Measurements from ENCODE around the gene C4orf50.
A peak's percentile ranks its signal among the peaks of the same experiment; 100 is the strongest.
"Not testable (repeated sequence)": the region's sequence is repeated elsewhere in the genome, so short reads cannot be mapped to it uniquely, and the experiment has no call there.

C4orf50 gene

GRCh38 chr4:5959211-5959982 lies 58.8 kb downstream of the C4orf50 start:
- no peak for ATAC-seq (replicated peaks)
- Mint-ChIP-seq H3K27me3 (peaks cover 0 to 7% of the 10 kb centered on the region in 2 donors), H3K4me3 (no peak overlapping the region), H3K9me3 (no peaks in the 10 kb centered on the region), H3K27ac (no peak overlapping the region), H3K36me3 (ENCODE audit: insufficient read depth) (no peaks in the 10 kb centered on the region), H3K4me1 (ENCODE audit: low read depth in 2 of 2) (no peaks in the 10 kb centered on the region)
- DNase-seq = no peak

- no peaks in the 10 kb centered on the region for H3K36me3 Mint-ChIP-seq (ENCODE audit: insufficient read depth)
- no peaks in the 10 kb centered on the region for H3K4me1 Mint-ChIP-seq (ENCODE audit: low read depth in 2 of 2)
- DNase-seq (no peak), ATAC-seq (replicated peaks) (no peak)
- no peak overlapping the region for H3K4me3 Mint-ChIP-seq
- peaks cover 0 to 1% of the 10 kb centered on the region in 2 donors for H3K27me3 Mint-ChIP-seq
- no peaks in the 10 kb centered on the region for H3K9me3 Mint-ChIP-seq
- H3K27ac Mint-ChIP-seq = no peak overlapping the region
These were observed 60.0 kb downstream of the C4orf50 start for GRCh38 chr4:5958199-5958735.

DNA sequence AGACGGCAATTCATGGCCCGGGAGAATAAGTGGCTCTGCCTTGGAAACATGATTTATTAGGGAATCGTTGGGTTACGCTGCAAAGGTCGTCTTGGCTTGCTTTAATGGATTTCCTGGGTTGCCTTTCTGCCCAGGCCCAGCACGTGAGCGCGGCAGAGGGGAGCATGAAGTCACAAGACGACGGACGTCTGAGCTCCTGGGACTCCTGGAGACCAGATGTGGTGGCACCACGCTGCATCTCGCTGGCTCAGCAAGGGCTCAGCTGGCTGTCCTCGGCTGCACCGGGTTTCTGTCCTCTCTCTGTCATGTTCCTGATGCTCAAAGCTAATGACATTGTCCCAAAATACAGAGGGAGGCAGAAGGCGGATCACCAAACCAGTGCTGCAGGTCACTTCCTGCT lies 61.2 kb downstream of the C4orf50 start:
- peaks cover 0 to 9% of the 10 kb centered on the region in 2 donors for H3K27me3 Mint-ChIP-seq
- H3K36me3 Mint-ChIP-seq (ENCODE audit: insufficient read depth) = no peaks in the 10 kb centered on the region
- no peak overlapping the region for H3K4me3 Mint-ChIP-seq
- H3K9me3 Mint-ChIP-seq = no peaks in the 10 kb centered on the region
- H3K27ac Mint-ChIP-seq = no peak overlapping the region
- DNase-seq = no peak
- no peaks in the 10 kb centered on the region for H3K4me1 Mint-ChIP-seq (ENCODE audit: low read depth in 2 of 2)
- ATAC-seq (replicated peaks) = no peak

DNA sequence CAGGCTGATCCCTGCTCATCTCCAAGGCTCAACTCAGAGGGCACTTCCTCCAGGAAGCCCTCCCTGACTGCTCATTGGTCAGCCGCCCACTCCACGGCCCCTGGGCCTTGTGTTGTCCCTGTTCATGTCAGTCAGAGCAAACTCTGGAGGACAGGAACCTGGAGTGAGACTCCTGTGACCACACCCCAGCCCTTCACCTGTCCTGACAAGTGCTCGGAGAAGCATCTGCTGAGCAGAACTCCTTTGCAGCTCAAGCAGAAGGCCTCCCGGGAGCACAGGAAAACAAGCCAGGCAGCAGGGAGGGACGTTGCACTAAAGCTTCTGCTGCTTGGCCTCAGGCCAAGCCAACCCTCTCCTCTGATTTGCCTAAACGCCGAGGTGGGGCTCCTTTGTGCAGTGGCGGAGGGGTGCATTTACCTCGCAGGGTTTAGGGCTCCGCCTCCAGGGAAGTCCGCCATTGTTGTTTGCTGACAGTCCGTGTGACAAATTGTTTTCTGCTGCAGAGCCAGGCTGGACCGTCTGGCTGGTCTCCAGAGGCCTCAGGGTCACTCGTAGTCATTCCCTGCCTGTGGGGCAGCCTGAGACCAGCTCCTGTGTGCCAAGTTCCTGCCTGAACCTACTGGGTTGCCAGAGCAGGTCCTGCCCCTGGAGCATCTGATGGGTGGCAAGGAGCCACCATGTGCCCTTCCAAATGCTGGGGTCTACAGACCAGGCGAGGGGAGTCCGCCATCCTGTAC lies 61.8 kb downstream of the C4orf50 start:
- DNase-seq = no peak
- no peaks in the 10 kb centered on the region for H3K36me3 Mint-ChIP-seq (ENCODE audit: insufficient read depth)
- ATAC-seq (replicated peaks) = no peak
- no peak overlapping the region for H3K4me3 Mint-ChIP-seq
- no peaks in the 10 kb centered on the region for H3K4me1 Mint-ChIP-seq (ENCODE audit: low read depth in 2 of 2)
- no peak overlapping the region for H3K27ac Mint-ChIP-seq
- H3K9me3 Mint-ChIP-seq = no peaks in the 10 kb centered on the region
- peaks cover 0 to 9% of the 10 kb centered on the region in 2 donors for H3K27me3 Mint-ChIP-seq

GRCh38 chr4:5955856-5956255 lies 62.4 kb downstream of the C4orf50 start:
- Mint-ChIP-seq H3K9me3 (no peaks in the 10 kb centered on the region), H3K27ac (peak overlapping the region in 1 of 2 donors; percentile 28), H3K36me3 (ENCODE audit: insufficient read depth) (no peaks in the 10 kb centered on the region), H3K27me3 (peaks cover 0 to 9% of the 10 kb centered on the region in 2 donors), H3K4me1 (ENCODE audit: low read depth in 2 of 2) (no peaks in the 10 kb centered on the region), H3K4me3 (no peak overlapping the region)
- ATAC-seq (replicated peaks) = no peak
- no peak for DNase-seq

DNA sequence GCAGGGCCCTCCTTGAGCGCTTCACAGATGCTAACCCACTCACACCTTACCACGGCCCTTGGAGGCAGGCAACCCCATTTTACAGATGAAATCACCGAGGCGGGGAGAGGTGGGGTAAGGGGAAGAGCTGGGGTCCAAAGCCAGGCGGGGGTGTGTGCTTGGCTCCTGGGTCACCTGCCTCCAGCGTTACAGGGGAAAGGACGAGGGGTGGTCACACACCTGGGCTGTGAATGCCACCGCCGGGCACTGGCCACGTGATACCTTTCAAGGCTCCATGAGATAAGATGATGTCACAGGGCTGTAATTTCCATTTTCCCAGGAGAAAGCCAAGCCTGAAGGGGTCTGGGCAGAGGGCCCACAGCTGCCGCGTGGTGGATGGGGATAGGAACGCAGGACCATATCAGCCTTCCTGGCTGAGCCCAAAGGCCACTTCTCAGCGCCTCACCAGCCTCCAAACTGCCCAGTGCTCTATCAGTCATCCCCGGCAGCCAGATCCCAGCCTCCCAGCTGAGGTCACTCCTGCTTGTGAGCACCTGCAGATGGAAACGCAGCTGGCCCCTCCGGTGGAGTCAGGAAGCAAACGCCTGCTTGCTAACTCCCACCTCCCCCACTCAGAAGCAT lies 62.9 kb downstream of the C4orf50 start:
- no peaks in the 10 kb centered on the region for H3K9me3 Mint-ChIP-seq
- ATAC-seq (replicated peaks) (no peak), DNase-seq (no peak)
- peaks cover 0 to 9% of the 10 kb centered on the region in 2 donors for H3K27me3 Mint-ChIP-seq
- no peaks in the 10 kb centered on the region for H3K36me3 Mint-ChIP-seq (ENCODE audit: insufficient read depth)
- peak overlapping the region in 1 of 2 donors; percentile 28 for H3K27ac Mint-ChIP-seq
- H3K4me3 Mint-ChIP-seq = no peak overlapping the region
- no peaks in the 10 kb centered on the region for H3K4me1 Mint-ChIP-seq (ENCODE audit: low read depth in 2 of 2)

DNA sequence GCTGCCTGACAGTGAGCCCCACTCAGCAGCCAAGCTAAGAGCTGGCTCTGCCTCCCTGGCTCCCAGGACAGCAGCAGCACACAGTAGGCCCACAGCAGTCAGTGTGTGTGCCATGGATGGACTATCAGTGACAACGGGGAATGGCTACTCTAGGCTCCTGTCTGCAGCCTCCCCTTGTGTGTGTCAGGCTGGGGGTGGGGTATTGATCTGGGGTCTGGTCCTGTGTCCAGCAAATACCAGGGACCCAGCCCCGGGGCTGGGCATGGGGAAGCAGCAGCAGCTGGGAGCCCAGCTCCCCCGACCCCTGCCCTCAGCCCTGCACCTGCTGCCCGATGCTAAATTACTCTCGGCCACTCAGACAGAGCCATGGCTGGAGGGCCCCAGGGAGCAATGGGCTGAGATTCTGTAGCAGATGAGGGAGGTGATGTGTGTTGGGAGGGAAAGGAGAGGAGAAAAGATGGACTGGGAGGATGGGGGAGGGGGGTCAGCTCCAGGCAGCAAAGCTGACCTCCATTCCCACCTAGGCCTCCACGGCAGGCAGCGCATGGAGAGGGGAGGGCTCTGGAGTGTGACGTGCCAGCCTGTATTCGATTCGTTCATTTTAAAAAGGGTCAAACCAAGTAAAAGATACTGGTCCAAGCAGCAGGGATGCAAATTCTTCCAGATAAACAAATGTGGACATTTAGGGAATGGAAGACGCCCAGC lies 64.0 kb downstream of the C4orf50 start:
- Mint-ChIP-seq H3K4me1 (ENCODE audit: low read depth in 2 of 2) (no peaks in the 10 kb centered on the region), H3K9me3 (no peaks in the 10 kb centered on the region), H3K27me3 (peaks cover 0 to 9% of the 10 kb centered on the region in 2 donors), H3K4me3 (no peak overlapping the region), H3K27ac (no peak overlapping the region), H3K36me3 (ENCODE audit: insufficient read depth) (no peaks in the 10 kb centered on the region)
- ATAC-seq (replicated peaks) (no peak), DNase-seq (no peak)

- no peaks in the 10 kb centered on the region for H3K36me3 Mint-ChIP-seq (ENCODE audit: insufficient read depth)
- ATAC-seq (replicated peaks) (no peak), DNase-seq (no peak)
- peaks cover 0 to 10% of the 10 kb centered on the region in 2 donors for H3K27me3 Mint-ChIP-seq
- H3K4me3 Mint-ChIP-seq = no peak overlapping the region
- no peaks in the 10 kb centered on the region for H3K4me1 Mint-ChIP-seq (ENCODE audit: low read depth in 2 of 2)
- no peak overlapping the region for H3K27ac Mint-ChIP-seq
- no peaks in the 10 kb centered on the region for H3K9me3 Mint-ChIP-seq
These were observed 65.0 kb downstream of the C4orf50 start for GRCh38 chr4:5952975-5953951.

- H3K9me3 Mint-ChIP-seq = no peaks in the 10 kb centered on the region
- H3K27ac Mint-ChIP-seq = no peak overlapping the region
- peaks cover 0 to 18% of the 10 kb centered on the region in 2 donors for H3K27me3 Mint-ChIP-seq
- H3K36me3 Mint-ChIP-seq (ENCODE audit: insufficient read depth) = no peaks in the 10 kb centered on the region
- H3K4me1 Mint-ChIP-seq (ENCODE audit: low read depth in 2 of 2) = no peaks in the 10 kb centered on the region
- ATAC-seq (replicated peaks) (no peak), DNase-seq (no peak)
- H3K4me3 Mint-ChIP-seq = no peak overlapping the region
These were observed 65.8 kb downstream of the C4orf50 start for GRCh38 chr4:5952286-5952974.

DNA sequence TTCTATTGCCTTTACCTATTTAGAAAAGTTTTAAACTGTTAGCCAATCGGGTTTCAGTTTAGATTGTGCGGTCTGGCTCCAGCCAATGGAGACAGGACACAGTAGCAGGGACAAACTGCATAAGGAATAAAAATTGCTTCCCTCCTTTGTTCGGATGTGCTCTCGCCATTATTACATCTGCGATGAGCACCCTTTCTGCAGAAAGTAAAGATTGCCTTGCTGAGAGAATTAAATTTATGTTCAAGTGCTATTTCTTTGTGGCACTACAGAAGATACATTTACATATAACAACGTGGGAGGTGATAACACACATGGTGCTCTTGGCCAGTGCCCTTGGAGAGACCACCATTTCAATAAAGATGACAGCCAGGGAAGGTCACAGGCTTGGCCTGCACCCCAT lies 71.6 kb downstream of the C4orf50 start:
- not testable (repeated sequence) for H3K27ac Mint-ChIP-seq; ATAC-seq (replicated peaks); H3K36me3 Mint-ChIP-seq (ENCODE audit: insufficient read depth); H3K4me3 Mint-ChIP-seq; DNase-seq; H3K9me3 Mint-ChIP-seq
- Mint-ChIP-seq H3K4me1 (ENCODE audit: low read depth in 2 of 2) (peaks cover 7 to 13% of the 10 kb centered on the region in 2 donors), H3K27me3 (peaks cover 0 to 36% of the 10 kb centered on the region in 2 donors)

DNA sequence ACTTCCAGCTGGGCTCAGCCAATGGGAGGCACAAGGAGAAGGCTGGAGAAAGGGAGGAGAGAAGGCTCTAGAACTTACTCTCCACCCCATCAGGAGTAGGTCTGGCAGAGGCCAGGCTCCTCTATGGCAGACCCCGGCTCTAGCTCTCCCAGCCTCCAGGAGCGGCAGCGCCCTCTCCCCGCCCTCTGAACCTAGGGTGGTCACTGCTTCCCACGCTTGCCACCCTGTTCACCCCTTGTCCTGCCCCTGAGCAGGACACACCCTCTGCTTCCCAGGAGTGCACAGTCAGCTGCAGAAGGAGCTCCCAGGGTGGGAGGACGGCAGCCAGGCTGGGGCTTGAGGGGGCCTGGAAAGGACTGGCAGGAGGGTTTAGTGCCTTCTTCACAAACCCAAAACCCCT lies 72.3 kb downstream of the C4orf50 start:
- Mint-ChIP-seq H3K27ac (no peak overlapping the region), H3K4me1 (ENCODE audit: low read depth in 2 of 2) (peaks cover 7 to 13% of the 10 kb centered on the region in 2 donors), H3K27me3 (peaks cover 0 to 40% of the 10 kb centered on the region in 2 donors), H3K9me3 (peaks cover 0 to 8% of the 10 kb centered on the region in 2 donors), H3K36me3 (ENCODE audit: insufficient read depth) (no peaks in the 10 kb centered on the region), H3K4me3 (no peak overlapping the region)
- no peak for DNase-seq
- ATAC-seq (replicated peaks) = no peak

DNA sequence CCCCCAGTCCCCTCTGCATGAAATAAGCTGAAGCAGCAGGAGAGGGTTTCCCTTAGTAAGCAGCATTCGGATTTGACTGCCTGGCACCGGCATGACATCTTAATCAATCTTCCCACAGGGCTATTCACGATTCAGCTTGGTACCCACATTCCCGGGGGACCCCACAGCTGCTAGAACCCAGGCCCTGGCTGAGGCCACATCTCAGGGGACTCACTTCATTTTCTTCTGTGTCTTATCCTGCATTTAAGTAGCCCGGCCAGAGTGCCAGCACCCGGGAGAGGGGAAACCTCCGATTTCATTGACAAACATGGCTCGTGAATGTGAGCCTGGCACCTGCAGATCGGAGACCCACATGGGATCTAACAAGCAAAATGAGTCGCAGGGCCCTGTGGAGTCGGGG lies 73.1 kb downstream of the C4orf50 start:
- H3K4me1 Mint-ChIP-seq (ENCODE audit: low read depth in 2 of 2) = peaks cover 7 to 13% of the 10 kb centered on the region in 2 donors

More for the DNA sequence above, 73.1 kb downstream of the C4orf50 start:
- no peaks in the 10 kb centered on the region for H3K36me3 Mint-ChIP-seq (ENCODE audit: insufficient read depth)
- H3K4me3 Mint-ChIP-seq = no peak overlapping the region
- peaks cover 0 to 8% of the 10 kb centered on the region in 2 donors for H3K9me3 Mint-ChIP-seq
- no peak overlapping the region for H3K27ac Mint-ChIP-seq
- ATAC-seq (replicated peaks) = no peak
- no peak for DNase-seq
- peaks cover 0 to 40% of the 10 kb centered on the region in 2 donors for H3K27me3 Mint-ChIP-seq
